BLaER1 (cell line): ENCODE measurements around the gene SEMA5A.
"Not testable (repeated sequence)": the region's sequence is repeated elsewhere in the genome, so short reads cannot be mapped to it uniquely, and the experiment has no call there.

Source experiments
- H3K27ac ChIP-seq: shearing (Covaris generic); formaldehyde crosslinking; 2 replicates; pipeline ENCODE4 v1.8.1; 2022
- H3K27me3 ChIP-seq: shearing (Covaris generic); formaldehyde crosslinking; 2 replicates; pipeline ENCODE4 v1.8.1; 2022
- H3K36me3 ChIP-seq: shearing (Covaris generic); formaldehyde crosslinking; 2 replicates; pipeline ENCODE4 v1.8.1; 2022
- H3K4me1 ChIP-seq: shearing (Covaris generic); formaldehyde crosslinking; 2 replicates; pipeline ENCODE4 v1.8.1; 2022
- H3K4me2 ChIP-seq: shearing (Covaris generic); formaldehyde crosslinking; 2 replicates; pipeline ENCODE4 v1.8.1; 2022
- H3K4me3 ChIP-seq: shearing (Covaris generic); formaldehyde crosslinking; 2 replicates; pipeline ENCODE4 v1.8.1; 2022
- H3K9ac ChIP-seq: shearing (Covaris generic); formaldehyde crosslinking; 2 replicates; pipeline ENCODE4 v1.8.1; 2022
- H3K9me3 ChIP-seq: shearing (Covaris generic); formaldehyde crosslinking; 2 replicates; pipeline ENCODE4 v1.8.1; 2022
- H4K20me1 ChIP-seq: shearing (Covaris generic); formaldehyde crosslinking; 2 replicates; pipeline ENCODE4 v1.8.1; 2022
- Cebpa-rat ChIP-seq: shearing (Covaris generic); IDR thresholded peaks from 2 replicates; pipeline ENCODE4 v1.8.1; 2022

Gene SEMA5A

DNA sequence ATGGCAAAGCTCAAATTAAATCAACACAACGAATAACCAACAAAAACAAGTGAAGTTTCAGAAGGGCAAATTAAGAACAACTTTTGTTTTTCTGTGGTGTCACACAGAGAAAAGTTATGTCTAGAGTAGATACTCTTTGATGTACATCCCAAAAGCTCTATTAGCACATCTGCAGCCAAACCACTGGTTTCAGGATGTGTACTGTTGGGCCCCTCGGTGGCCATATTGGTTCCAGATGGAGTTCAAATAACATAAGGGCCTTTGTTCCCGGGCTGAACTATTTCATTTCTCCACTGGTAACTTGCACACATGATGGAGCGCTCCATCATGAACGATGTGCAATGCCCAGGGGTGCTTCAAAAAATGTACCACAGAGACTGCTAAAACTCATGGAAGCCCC is 126.1 kb downstream of the SEMA5A start:
- no peak overlapping the region for H3K9ac ChIP-seq
- no peaks in the 10 kb centered on the region for H3K27me3 ChIP-seq
- H3K4me3 ChIP-seq = no peak overlapping the region
- no peaks in the 10 kb centered on the region for H4K20me1 ChIP-seq
- no peak overlapping the region for H3K27ac ChIP-seq
- peaks cover 7% of the 10 kb centered on the region; the same call in 1 of the 2 replicates for H3K9me3 ChIP-seq
- TF ChIP-seq Cebpa-rat = no peak
- H3K4me2 ChIP-seq = no peak overlapping the region
- H3K4me1 ChIP-seq = no peaks in the 10 kb centered on the region
- no peaks in the 10 kb centered on the region for H3K36me3 ChIP-seq

DNA sequence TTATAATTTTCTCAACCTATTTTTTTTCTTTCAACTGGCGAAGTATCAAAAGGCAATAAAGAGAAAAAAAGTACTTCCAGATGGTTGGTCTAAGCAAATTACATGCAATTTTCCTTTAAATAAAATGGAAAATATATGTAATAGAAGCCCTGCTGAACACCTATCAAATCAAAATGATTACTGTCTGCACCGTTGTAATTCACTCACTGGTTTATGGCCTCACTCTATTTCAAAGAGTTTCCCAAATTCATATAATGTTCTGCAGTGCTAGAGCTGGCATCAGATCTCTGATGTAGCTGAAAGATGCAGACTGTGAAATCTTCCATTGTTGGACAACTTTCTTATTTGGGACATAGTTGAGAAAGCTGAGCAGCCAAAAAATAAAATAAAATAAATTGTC is 130.3 kb downstream of the SEMA5A start:
- no peaks in the 10 kb centered on the region for H3K36me3 ChIP-seq
- no peaks in the 10 kb centered on the region for H3K27me3 ChIP-seq
- H3K27ac ChIP-seq = no peak overlapping the region
- H4K20me1 ChIP-seq = no peaks in the 10 kb centered on the region
- no peak for TF ChIP-seq Cebpa-rat
- peaks cover 7% of the 10 kb centered on the region; the same call in 1 of the 2 replicates for H3K9me3 ChIP-seq
- H3K4me1 ChIP-seq = no peaks in the 10 kb centered on the region
- H3K9ac ChIP-seq = no peak overlapping the region
- no peak overlapping the region for H3K4me3 ChIP-seq
- H3K4me2 ChIP-seq = no peak overlapping the region

DNA sequence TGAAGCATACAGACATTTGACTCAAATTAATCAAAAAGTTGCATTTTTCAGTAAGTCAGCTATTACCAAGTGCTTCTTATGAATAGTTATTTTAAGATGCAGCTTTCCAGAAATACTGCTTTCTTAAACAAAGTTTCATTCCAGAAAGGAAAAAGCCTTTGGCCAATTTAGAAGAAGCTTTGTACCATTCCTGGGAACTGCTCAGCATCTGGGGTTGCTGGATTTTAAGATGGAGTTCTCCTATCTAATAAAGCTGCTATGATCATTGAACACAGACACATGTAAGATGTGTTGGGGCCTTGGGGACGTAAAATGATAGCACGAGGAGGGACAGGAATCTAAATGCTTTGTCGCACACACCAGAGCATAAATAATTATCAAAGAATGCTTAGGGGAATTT is 130.8 kb downstream of the SEMA5A start:
- no peak for TF ChIP-seq Cebpa-rat
- Histone ChIP-seq H3K27ac (no peak overlapping the region), H3K9me3 (peaks cover 7% of the 10 kb centered on the region; the same call in 1 of the 2 replicates), H3K36me3 (no peaks in the 10 kb centered on the region), H3K27me3 (no peaks in the 10 kb centered on the region), H3K4me1 (no peaks in the 10 kb centered on the region), H3K4me3 (no peak overlapping the region), H4K20me1 (no peaks in the 10 kb centered on the region), H3K9ac (no peak overlapping the region), H3K4me2 (no peak overlapping the region)

DNA sequence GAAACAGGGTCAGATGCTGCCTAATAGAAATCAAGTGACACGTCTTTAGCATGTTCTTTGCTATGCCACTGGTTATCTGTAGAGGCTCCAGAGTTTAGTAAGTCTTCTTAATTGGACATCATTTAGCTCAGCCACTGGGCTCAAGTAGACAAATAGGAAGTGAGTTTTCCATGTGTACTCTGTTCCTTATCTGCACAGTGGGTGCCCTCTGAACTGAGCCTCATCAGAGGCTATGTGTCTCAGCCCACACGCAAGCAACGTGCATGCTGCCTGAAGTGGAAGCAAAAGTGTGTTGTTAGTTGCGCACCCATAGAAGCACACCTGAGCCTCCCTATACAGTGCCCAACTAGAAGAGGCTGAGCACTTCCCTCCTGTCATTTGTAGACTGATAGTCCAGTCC is 134.7 kb downstream of the SEMA5A start:
- no peaks in the 10 kb centered on the region for H3K4me1 ChIP-seq
- no peaks in the 10 kb centered on the region for H4K20me1 ChIP-seq
- H3K4me3 ChIP-seq = no peak overlapping the region
- H3K27ac ChIP-seq = no peak overlapping the region
- H3K27me3 ChIP-seq = no peaks in the 10 kb centered on the region
- no peak overlapping the region for H3K9ac ChIP-seq
- no peak for TF ChIP-seq Cebpa-rat
- H3K9me3 ChIP-seq = no peaks in the 10 kb centered on the region
- no peaks in the 10 kb centered on the region for H3K36me3 ChIP-seq
- H3K4me2 ChIP-seq = no peak overlapping the region

DNA sequence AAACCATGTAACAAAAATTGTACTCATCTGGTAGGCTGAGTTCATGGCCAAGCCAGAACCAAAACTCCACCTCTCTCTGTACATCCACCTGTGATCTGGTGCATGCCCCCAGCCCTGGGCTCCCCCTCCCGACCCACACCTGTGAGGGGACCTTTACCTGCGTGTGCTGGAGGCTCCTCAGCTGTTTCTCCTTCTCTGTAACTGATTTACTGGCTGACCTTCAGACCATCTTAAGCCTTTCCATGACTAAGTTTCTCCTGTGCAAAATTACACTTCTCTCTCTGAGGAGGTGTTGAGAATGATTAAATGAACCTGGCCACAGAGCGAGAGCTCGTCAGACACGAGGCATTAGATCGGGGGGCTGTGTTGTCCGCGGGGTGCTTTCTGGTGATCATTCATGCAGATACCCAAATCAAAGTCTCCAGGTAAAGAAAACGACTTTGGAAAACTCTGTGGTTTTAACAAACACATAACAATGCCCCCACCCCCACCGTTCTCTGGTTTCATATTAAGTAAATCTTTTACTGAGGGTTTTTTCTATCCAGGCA is 136.4 kb downstream of the SEMA5A start:
- H3K27me3 ChIP-seq = no peaks in the 10 kb centered on the region
- H3K27ac ChIP-seq = no peak overlapping the region
- H3K4me2 ChIP-seq = no peak overlapping the region
- no peaks in the 10 kb centered on the region for H3K36me3 ChIP-seq
- no peak overlapping the region for H3K4me3 ChIP-seq
- H3K4me1 ChIP-seq = no peaks in the 10 kb centered on the region
- no peaks in the 10 kb centered on the region for H4K20me1 ChIP-seq
- H3K9me3 ChIP-seq = no peaks in the 10 kb centered on the region
- TF ChIP-seq Cebpa-rat = no peak
- H3K9ac ChIP-seq = no peak overlapping the region

DNA sequence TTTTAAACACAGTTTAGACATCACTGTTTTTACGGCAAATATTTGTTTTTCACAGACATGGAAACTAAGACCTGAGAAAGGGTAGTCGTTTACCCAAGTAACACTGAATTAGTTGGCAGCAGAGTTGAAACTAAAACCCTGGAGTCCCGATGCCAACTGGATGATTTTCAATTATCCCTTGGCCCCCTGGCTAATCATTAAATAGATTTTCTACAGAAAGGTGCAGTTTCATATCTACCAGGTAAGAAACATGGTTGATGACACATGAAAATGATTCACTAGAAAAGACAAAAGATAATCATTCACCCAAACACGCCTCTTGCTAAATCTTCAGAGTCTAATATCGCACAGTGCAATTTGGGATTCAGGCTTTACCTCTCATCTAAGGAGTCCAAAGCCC is 136.9 kb downstream of the SEMA5A start:
- H3K9ac ChIP-seq = no peak overlapping the region
- H4K20me1 ChIP-seq = no peaks in the 10 kb centered on the region
- H3K27ac ChIP-seq = no peak overlapping the region
- H3K4me1 ChIP-seq = no peaks in the 10 kb centered on the region
- H3K9me3 ChIP-seq = no peaks in the 10 kb centered on the region
- no peak overlapping the region for H3K4me3 ChIP-seq
- no peak overlapping the region for H3K4me2 ChIP-seq
- H3K27me3 ChIP-seq = no peaks in the 10 kb centered on the region
- no peak for TF ChIP-seq Cebpa-rat
- no peaks in the 10 kb centered on the region for H3K36me3 ChIP-seq

DNA sequence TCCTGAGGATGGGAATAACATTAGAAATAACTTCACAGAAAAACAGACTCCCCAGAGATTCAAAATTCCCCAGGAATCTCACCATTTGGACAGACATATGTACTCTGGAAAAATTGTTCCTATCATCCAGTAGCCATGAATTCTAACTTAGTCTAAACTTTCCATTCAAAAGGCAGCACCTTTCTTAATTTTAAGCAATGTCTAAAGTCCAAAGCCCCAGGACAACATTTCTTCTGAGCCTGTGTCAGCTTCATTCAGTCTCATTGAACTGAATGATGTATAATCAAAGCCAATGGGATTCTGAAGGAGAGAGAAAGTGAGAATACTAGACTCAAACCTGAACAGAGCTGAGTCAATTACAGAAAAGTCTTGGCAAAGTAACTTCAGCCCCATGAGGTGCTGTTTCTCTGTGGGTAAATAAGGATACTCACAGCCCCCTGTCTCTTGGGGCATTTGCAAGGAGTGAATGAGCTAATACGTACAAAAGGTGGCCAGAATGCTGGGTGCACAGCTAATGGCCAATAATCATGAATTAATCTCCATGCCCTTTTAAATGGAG is 140.6 kb downstream of the SEMA5A start:
- H3K9me3 ChIP-seq = no peaks in the 10 kb centered on the region
- H4K20me1 ChIP-seq = no peaks in the 10 kb centered on the region
- H3K36me3 ChIP-seq = no peaks in the 10 kb centered on the region
- H3K4me2 ChIP-seq = no peak overlapping the region
- no peak overlapping the region for H3K9ac ChIP-seq
- no peak for TF ChIP-seq Cebpa-rat
- no peaks in the 10 kb centered on the region for H3K27me3 ChIP-seq
- no peaks in the 10 kb centered on the region for H3K4me1 ChIP-seq
- no peak overlapping the region for H3K27ac ChIP-seq
- no peak overlapping the region for H3K4me3 ChIP-seq

DNA sequence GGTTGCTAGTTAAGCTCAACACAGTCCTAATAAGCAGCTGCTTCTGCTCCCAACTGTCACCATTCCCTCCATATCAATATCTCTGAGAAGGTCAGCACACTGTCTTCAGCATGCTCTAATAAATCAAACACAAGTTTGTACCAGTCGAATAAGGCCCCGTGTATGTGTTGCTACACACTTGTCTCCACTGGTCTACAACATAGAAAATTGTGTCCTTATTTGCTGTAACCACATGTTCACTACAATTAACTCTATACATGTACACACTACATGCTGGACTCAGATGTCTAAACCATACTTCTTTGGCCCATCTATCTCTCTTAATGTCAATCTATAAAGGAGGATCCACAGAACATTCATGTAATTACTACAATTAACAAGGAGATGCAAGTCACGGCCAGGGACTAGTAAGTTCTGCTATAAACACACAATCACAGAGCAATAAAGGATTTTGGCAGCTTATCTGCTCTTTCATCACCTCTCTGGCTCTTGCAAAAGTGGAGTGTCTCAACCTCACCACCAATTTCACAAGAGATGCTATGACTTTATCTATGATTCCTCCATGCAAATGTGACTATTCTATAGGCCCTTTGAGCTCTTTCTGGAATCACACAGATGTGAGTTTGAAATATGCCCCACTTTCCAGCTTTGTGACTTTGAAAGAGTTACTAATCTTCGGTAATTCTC is 143.9 kb downstream of the SEMA5A start:
- no peaks in the 10 kb centered on the region for H3K9me3 ChIP-seq
- no peak for TF ChIP-seq Cebpa-rat
- no peak overlapping the region for H3K9ac ChIP-seq
- no peaks in the 10 kb centered on the region for H3K4me1 ChIP-seq
- H3K27ac ChIP-seq = no peak overlapping the region
- no peaks in the 10 kb centered on the region for H4K20me1 ChIP-seq
- no peaks in the 10 kb centered on the region for H3K36me3 ChIP-seq
- H3K4me3 ChIP-seq = no peak overlapping the region
- no peak overlapping the region for H3K4me2 ChIP-seq
- no peaks in the 10 kb centered on the region for H3K27me3 ChIP-seq

DNA sequence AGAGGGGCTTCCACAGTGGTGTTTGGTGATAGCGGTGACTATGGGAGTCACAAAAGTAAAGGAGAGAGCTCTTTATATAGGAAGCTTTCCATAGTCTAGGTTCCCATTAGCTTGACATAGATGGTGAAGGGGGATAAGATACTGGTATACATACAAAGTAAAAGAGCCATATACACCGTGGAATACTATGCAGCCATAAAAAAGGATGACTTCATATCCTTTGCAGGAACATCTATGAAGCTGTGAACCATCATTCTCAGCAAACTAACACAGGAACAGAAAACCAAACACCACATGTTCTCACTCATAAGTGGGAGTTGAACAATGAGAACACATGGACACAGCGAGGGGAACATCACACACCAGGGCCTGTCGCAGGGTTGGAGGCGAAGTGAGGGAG is 146.1 kb downstream of the SEMA5A start:
- not testable (repeated sequence) for H3K4me2 ChIP-seq, H3K27ac ChIP-seq, H3K9ac ChIP-seq, H3K27me3 ChIP-seq, H3K36me3 ChIP-seq, H4K20me1 ChIP-seq, H3K4me1 ChIP-seq, H3K4me3 ChIP-seq, H3K9me3 ChIP-seq

DNA sequence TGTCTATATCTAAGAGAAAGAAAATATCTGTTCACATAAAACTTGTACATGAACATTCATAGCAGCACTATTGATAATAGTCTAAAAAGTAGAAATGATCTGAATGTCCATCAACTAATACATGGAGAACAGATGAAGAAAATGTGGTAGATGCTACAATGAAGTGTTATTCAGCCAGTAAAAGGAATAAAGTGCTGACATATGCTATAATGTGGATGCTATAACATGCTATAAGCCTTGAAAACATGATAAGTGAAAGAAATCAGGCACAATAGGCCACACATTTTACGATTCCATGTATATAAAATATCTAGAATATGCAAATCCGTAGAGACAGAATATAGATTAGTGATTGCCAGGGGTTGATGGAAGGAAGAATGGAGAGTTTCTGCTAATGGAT is 146.8 kb downstream of the SEMA5A start:
- Histone ChIP-seq H3K4me1 (no peaks in the 10 kb centered on the region), H3K27ac (no peak overlapping the region), H3K27me3 (no peaks in the 10 kb centered on the region), H3K9me3 (no peaks in the 10 kb centered on the region), H3K4me3 (no peak overlapping the region), H3K9ac (no peak overlapping the region), H3K4me2 (no peak overlapping the region), H3K36me3 (no peaks in the 10 kb centered on the region), H4K20me1 (no peaks in the 10 kb centered on the region)
- TF ChIP-seq Cebpa-rat = no peak
